Memory B cell (primary cell): ENCODE data around the gene ZKSCAN5.
"Not testable (repeated sequence)": the region's sequence is repeated elsewhere in the genome, so short reads cannot be mapped to it uniquely, and the experiment has no call there.

Experiments
- ATAC-seq: fragments of 150-1000 bp; cut with Tn5 transposase; 2 replicates; pipeline ENCODE4 v1.10.0; 2021; ENCODE audit warnings: low read depth, mild to moderate bottlenecking, moderate library complexity
- DNase-seq, 2 donors: peaks; one replicate each; pipeline ENCODE4 v3.0.0; 2022; ENCODE audit warnings: low spot score in 2 of 2
- H3K27ac Mint-ChIP-seq: one replicate; pipeline ENCODE4 v1.8.0; 2022; ENCODE audit warnings: mild to moderate bottlenecking, moderate library complexity, mixed read lengths
- H3K27me3 Mint-ChIP-seq: one replicate; pipeline ENCODE4 v1.8.0; 2022; ENCODE audit warnings: mixed read lengths
- H3K36me3 Mint-ChIP-seq: one replicate; pipeline ENCODE4 v1.8.0; 2022; ENCODE audit warnings: mild to moderate bottlenecking, mixed read lengths
- H3K4me1 Mint-ChIP-seq: one replicate; pipeline ENCODE4 v1.8.0; 2022; ENCODE audit warnings: mixed read lengths
- H3K4me3 Mint-ChIP-seq: one replicate; pipeline ENCODE4 v1.8.0; 2022; ENCODE audit warnings: mild to moderate bottlenecking, moderate library complexity, mixed read lengths
- H3K9me3 Mint-ChIP-seq: one replicate; pipeline ENCODE4 v1.8.0; 2022; ENCODE audit warnings: mixed read lengths

ZKSCAN5 gene

GRCh38 chr7:99476107-99476506 is 28.4 kb upstream of the ZKSCAN5 start:
- no peak overlapping the region for H3K4me3 Mint-ChIP-seq
- H3K27ac Mint-ChIP-seq: no peak overlapping the region
- no peaks in the 10 kb centered on the region for H3K9me3 Mint-ChIP-seq
- peaks cover 5% of the 10 kb centered on the region for H3K36me3 Mint-ChIP-seq
- ATAC-seq (no peak), DNase-seq (no peak)
- no peaks in the 10 kb centered on the region for H3K27me3 Mint-ChIP-seq
- H3K4me1 Mint-ChIP-seq: peaks cover 20% of the 10 kb centered on the region

GRCh38 chr7:99478464-99479440 is 25.7 kb upstream of the ZKSCAN5 start:
- peak overlapping the region; percentile 28 for H3K27ac Mint-ChIP-seq
- H3K9me3 Mint-ChIP-seq: no peaks in the 10 kb centered on the region
- H3K36me3 Mint-ChIP-seq: peaks cover 5% of the 10 kb centered on the region
- peaks cover 13% of the 10 kb centered on the region for H3K4me1 Mint-ChIP-seq
- H3K27me3 Mint-ChIP-seq: no peaks in the 10 kb centered on the region
- DNase-seq (no peak), ATAC-seq (no peak)
- H3K4me3 Mint-ChIP-seq: no peak overlapping the region

DNA sequence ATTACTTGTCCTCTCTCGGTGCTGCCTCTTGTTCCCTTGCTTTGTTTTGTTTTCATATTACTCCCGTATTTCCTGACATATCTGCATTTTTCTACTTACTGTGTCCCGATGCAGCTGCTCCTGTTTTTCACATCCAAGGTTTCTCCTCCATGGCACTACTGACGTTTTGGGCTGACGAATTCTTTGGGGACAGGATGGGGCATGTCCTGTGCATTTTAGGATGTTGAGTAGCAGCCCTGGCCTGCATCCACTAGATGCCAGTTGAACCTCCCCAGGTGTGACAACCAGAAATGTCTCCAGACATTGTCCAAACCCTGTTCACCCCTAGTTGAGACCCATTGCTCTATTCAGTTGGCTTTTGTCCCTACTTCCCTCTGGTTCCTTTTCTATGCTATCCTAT is 19.4 kb upstream of the ZKSCAN5 start:
- DNase-seq (no peak), ATAC-seq (no peak)
- no peaks in the 10 kb centered on the region for H3K9me3 Mint-ChIP-seq
- no peak overlapping the region for H3K4me3 Mint-ChIP-seq
- H3K27ac Mint-ChIP-seq: no peak overlapping the region
- H3K4me1 Mint-ChIP-seq: no peaks in the 10 kb centered on the region
- peaks cover 10% of the 10 kb centered on the region for H3K36me3 Mint-ChIP-seq
- no peaks in the 10 kb centered on the region for H3K27me3 Mint-ChIP-seq

GRCh38 chr7:99489235-99489634 is 15.2 kb upstream of the ZKSCAN5 start:
- peaks cover 5% of the 10 kb centered on the region for H3K9me3 Mint-ChIP-seq
- H3K27me3 Mint-ChIP-seq: no peaks in the 10 kb centered on the region
- H3K27ac Mint-ChIP-seq: no peak overlapping the region
- no peaks in the 10 kb centered on the region for H3K4me1 Mint-ChIP-seq
- no peak overlapping the region for H3K4me3 Mint-ChIP-seq
- peaks cover 21% of the 10 kb centered on the region for H3K36me3 Mint-ChIP-seq
- DNase-seq: no peak
- ATAC-seq: no peak

DNA sequence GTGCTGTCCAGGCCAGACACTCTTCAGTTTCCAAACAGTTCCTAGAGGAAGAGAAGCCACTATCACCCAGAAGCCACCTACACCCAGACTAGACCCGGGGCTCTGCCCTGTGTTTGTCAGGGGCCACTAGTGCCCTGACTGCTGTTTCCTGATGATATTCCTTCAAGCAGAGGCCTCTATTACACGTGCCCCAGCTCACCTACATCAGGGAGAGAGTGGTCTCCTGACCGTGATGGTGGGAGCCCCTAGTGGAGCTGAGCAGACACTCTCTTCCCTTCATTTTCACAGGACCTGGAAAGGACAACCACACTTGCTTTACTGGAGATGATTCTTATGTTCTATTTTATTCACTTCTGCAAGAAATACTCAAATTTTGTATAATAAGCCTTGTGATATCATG is 13.6 kb upstream of the ZKSCAN5 start:
- DNase-seq (no peak), ATAC-seq (no peak)
- peaks cover 5% of the 10 kb centered on the region for H3K9me3 Mint-ChIP-seq
- no peak overlapping the region for H3K4me3 Mint-ChIP-seq
- H3K4me1 Mint-ChIP-seq: no peaks in the 10 kb centered on the region
- no peak overlapping the region for H3K27ac Mint-ChIP-seq
- H3K27me3 Mint-ChIP-seq: no peaks in the 10 kb centered on the region
- peaks cover 25% of the 10 kb centered on the region for H3K36me3 Mint-ChIP-seq

DNA sequence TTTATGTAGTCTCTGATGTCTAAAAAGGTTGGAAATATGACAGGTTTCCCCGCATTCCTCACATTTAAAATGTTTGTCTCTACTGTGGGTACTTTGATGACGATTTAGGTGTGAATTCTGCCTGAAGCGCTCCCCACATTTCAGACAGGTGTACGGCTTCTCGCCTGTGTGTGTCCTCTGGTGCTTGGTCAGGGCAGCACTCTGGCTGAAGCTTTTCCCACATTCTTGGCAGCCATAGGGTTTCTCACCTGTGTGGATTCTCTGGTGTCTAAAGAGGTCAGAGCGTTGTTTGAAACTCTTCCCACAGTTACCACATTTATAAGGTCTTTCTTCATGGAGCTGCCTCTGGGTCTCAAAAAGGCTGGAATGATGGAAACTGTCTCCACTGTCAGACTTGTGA is 10.6 kb upstream of the ZKSCAN5 start:
- Mint-ChIP-seq H3K36me3 (peaks cover 38% of the 10 kb centered on the region), H3K4me1 (peaks cover 11% of the 10 kb centered on the region), H3K4me3 (no peak overlapping the region), H3K9me3 (peaks cover 5% of the 10 kb centered on the region), H3K27ac (no peak overlapping the region), H3K27me3 (no peaks in the 10 kb centered on the region)
- ATAC-seq (no peak), DNase-seq (no peak)

DNA sequence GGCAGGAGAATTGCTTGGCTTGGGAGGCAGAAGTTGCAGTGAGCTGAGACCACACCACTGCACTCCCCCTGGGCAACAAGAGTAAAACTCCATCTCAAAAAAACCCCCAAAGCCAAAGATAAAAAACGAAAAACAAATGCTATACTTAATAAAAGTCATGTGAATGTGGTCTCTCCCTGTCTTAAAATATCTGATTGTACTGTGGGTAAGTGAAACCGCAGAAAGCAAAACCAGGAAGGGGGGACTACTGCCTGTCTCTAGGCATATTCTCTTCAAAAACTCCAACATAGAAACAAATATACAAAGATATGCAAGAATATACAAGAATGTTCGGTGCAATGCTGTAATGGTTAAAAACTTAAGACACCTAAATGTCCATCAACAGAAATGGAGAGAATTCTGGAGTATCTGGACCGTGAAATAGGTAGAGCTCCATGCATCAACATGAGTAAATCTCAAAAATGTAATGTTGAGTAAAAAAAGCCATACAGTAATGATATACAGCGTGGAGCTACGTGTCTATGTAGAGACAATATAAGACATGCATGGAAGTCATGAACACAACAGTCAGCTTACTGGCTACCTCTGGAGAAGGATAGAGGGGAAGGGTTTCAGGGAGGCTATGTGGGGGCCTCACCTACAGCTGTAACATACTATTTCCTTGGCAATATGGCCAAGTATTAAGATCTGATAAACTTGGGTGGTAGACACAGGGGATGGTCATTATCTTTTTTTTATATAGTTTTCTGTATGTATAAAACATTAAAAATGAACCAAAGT is 6.5 kb upstream of the ZKSCAN5 start:
- Mint-ChIP-seq H3K9me3 (peaks cover 5% of the 10 kb centered on the region), H3K27ac (peak overlapping the region; percentile 65), H3K4me3 (peak overlapping the region; percentile 98), H3K27me3 (no peaks in the 10 kb centered on the region), H3K36me3 (peaks cover 31% of the 10 kb centered on the region), H3K4me1 (peaks cover 11% of the 10 kb centered on the region)
- ATAC-seq (no peak), DNase-seq (no peak)

- Mint-ChIP-seq H3K27me3 (no peaks in the 10 kb centered on the region), H3K9me3 (peaks cover 4% of the 10 kb centered on the region), H3K36me3 (peaks cover 26% of the 10 kb centered on the region), H3K4me3 (peak overlapping the region; percentile 98), H3K4me1 (peaks cover 11% of the 10 kb centered on the region), H3K27ac (no peak overlapping the region)
- no peak for ATAC-seq
- no peak for DNase-seq
These were observed 5.9 kb upstream of the ZKSCAN5 start for GRCh38 chr7:99498546-99498944.

DNA sequence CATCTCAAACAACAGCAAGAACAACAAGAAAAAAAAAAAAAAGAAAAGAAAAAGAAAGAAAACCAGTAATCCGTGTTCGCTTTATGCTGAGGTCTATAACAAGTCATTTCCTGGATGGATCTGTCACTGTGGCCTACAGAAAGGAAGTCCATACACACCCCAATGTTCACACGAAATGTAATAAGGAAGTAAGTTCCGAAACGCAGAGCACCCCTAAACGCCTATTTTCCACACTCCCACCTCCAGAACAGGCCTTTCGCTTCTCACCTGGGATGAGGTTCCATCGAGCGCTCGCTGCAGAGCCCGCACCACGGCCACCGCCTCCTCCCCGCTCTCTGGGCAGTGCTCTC is 5.1 kb upstream of the ZKSCAN5 start:
- H3K4me3 Mint-ChIP-seq: peak overlapping the region; percentile 98
- ATAC-seq: peak; percentile 51
- DNase-seq: peak in 1 of 2 donors; percentile 18
- peak overlapping the region; percentile 97 for H3K27ac Mint-ChIP-seq
- H3K27me3 Mint-ChIP-seq: no peaks in the 10 kb centered on the region
- H3K4me1 Mint-ChIP-seq: peaks cover 11% of the 10 kb centered on the region
- peaks cover 18% of the 10 kb centered on the region for H3K36me3 Mint-ChIP-seq
- H3K9me3 Mint-ChIP-seq: no peaks in the 10 kb centered on the region

GRCh38 chr7:99499721-99500636 is 4.5 kb upstream of the ZKSCAN5 start, which contains the start of gene ZNF394:
ZNF394 (minus strand) TSS chr7:99500281; CDS start chr7:99500093, 188 bp downstream.
- H3K4me3 Mint-ChIP-seq: peak within 1 kb of the TSS; percentile 98
- ATAC-seq (peak; percentile 47), DNase-seq (peak; percentile 78 to 82)
- peaks cover 11% of the 10 kb centered on the region for H3K4me1 Mint-ChIP-seq
- peaks cover 15% of the 10 kb centered on the region for H3K36me3 Mint-ChIP-seq
- H3K9me3 Mint-ChIP-seq: no peaks in the 10 kb centered on the region
- peak within 1 kb of the TSS; percentile 97 for H3K27ac Mint-ChIP-seq
- H3K27me3 Mint-ChIP-seq: no peaks in the 10 kb centered on the region

DNA sequence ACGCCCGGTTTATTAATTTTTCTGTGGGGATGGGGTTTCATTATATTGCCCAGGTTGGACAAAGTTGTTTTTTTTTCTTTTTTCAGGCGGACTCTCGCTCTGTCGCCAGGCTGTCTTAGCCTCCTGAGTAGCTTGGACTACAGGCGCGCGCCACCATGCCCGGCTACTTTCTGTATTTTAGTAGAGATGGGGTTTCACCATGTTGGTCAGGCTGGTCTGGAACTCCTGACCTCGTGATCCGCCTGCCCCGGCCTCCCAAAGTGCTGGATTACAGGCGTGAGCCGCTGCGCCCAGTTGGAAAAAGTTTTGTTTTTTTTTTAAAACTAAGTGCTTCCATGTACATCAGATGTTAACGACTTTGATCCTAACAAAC is 3.8 kb upstream of the ZKSCAN5 start:
- Mint-ChIP-seq H3K27ac (peak overlapping the region; percentile 97), H3K4me3 (peak overlapping the region; percentile 98), H3K9me3 (no peaks in the 10 kb centered on the region), H3K36me3 (peaks cover 15% of the 10 kb centered on the region), H3K4me1 (peaks cover 14% of the 10 kb centered on the region), H3K27me3 (no peaks in the 10 kb centered on the region)
- no peak for DNase-seq
- no peak for ATAC-seq

- DNase-seq, H3K9me3 Mint-ChIP-seq, ATAC-seq, H3K27ac Mint-ChIP-seq, H3K27me3 Mint-ChIP-seq: not testable (repeated sequence)
- Mint-ChIP-seq H3K36me3 (peaks cover 12% of the 10 kb centered on the region), H3K4me1 (peaks cover 18% of the 10 kb centered on the region), H3K4me3 (peak overlapping the region; percentile 98)
These were observed 3.2 kb upstream of the ZKSCAN5 start for GRCh38 chr7:99501236-99501635.

- peaks cover 2% of the 10 kb centered on the region for H3K36me3 Mint-ChIP-seq
- peak overlapping the region; percentile 96 for H3K4me3 Mint-ChIP-seq
- peaks cover 12% of the 10 kb centered on the region for H3K4me1 Mint-ChIP-seq
- H3K27ac Mint-ChIP-seq: peak overlapping the region; percentile 85
- H3K27me3 Mint-ChIP-seq: no peaks in the 10 kb centered on the region
- no peak for ATAC-seq
- no peak for DNase-seq
- H3K9me3 Mint-ChIP-seq: no peaks in the 10 kb centered on the region
These were observed 220 bp upstream of the ZKSCAN5 start for GRCh38 chr7:99504281-99504602.

DNA sequence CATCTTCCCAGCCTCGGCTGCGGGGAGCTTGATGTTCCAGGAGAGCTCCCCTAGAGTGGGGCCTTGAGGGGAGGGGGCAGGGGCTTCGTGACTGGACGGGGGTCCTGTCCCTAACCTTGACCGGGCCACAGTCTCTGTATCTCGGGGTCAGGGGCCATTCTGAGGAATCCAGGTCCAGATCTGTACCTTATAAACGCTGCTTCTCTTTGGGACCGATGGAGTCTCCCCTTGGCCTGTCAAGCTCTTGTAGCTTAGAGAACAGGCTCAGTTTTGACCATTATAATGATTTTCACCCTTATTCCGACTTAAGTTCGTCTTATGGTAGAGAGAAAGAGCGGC is 831 bp downstream of the ZKSCAN5 start:
- H3K36me3 Mint-ChIP-seq: no peaks in the 10 kb centered on the region
- peaks cover 12% of the 10 kb centered on the region for H3K4me1 Mint-ChIP-seq
- no peaks in the 10 kb centered on the region for H3K9me3 Mint-ChIP-seq
- no peak for DNase-seq
- H3K27ac Mint-ChIP-seq: peak overlapping the region; percentile 85
- no peaks in the 10 kb centered on the region for H3K27me3 Mint-ChIP-seq
- ATAC-seq: no peak
- H3K4me3 Mint-ChIP-seq: peak overlapping the region; percentile 96
